Measurements from ENCODE around the gene CORO7. TPM values are rescaled to one million over a fixed set of nuclear protein-coding genes. Genes with fewer than 3 reads are reported as not detected.

The CORO7 gene
- total RNA-seq, 1 donor from 2014 or later: 30.9 TPM

GRCh38 chr16:4392382-4393239, 23.8 kb downstream of the CORO7 start:
- TF ChIP-seq POLR2AphosphoS5 (IDR thresholded peaks at IDR 0.05; ENCODE audit: insufficient read depth in 1 of 2, low read depth in 1 of 2): peak in 1 of 2 donors; percentile 66
- TF ChIP-seq POLR2A (IDR thresholded peaks at IDR 0.05): no peak
- no peak for TF ChIP-seq CTCF (IDR thresholded peaks at IDR 0.05)
- H3K4me3 ChIP-seq: peak overlapping the region in 1 of 2 donors; percentile 5
- peaks cover 22% of the 10 kb centered on the region for H3K4me1 ChIP-seq
- no peaks in the 10 kb centered on the region for H3K9me3 ChIP-seq
- H3K36me3 ChIP-seq: no peaks in the 10 kb centered on the region
- intact Hi-C loops (cut with DNase I): no loop called here
- H3K27ac ChIP-seq: peak overlapping the region; percentile 87
- no peak for DNase-seq (ENCODE audit: extremely low spot score in 2 of 2)
- no peaks in the 10 kb centered on the region for H3K27me3 ChIP-seq

- intact Hi-C loops (cut with DNase I): no loop called here
- H3K4me1 ChIP-seq: peaks cover 29% of the 10 kb centered on the region
- no peaks in the 10 kb centered on the region for H3K9me3 ChIP-seq
- no peaks in the 10 kb centered on the region for H3K36me3 ChIP-seq
- no peak overlapping the region for H3K4me3 ChIP-seq
- no peak for DNase-seq (ENCODE audit: extremely low spot score in 2 of 2)
- H3K27ac ChIP-seq: peak overlapping the region; percentile 87
- TF ChIP-seq POLR2AphosphoS5 (IDR thresholded peaks at IDR 0.05; ENCODE audit: insufficient read depth in 1 of 2, low read depth in 1 of 2) (no peak), CTCF (IDR thresholded peaks at IDR 0.05) (no peak), POLR2A (IDR thresholded peaks at IDR 0.05) (no peak)
- no peaks in the 10 kb centered on the region for H3K27me3 ChIP-seq
Observed at GRCh38 chr16:4391631-4392381, 24.6 kb downstream of the CORO7 start.

GRCh38 chr16:4390266-4391260, 25.8 kb downstream of the CORO7 start:
- Histone ChIP-seq H3K27me3 (no peaks in the 10 kb centered on the region), H3K36me3 (peaks cover 0 to 1% of the 10 kb centered on the region in 2 donors), H3K9me3 (no peaks in the 10 kb centered on the region), H3K4me3 (no peak overlapping the region), H3K4me1 (peaks cover 41% of the 10 kb centered on the region), H3K27ac (no peak overlapping the region)
- intact Hi-C loops (cut with DNase I): no loop called here
- TF ChIP-seq POLR2A (IDR thresholded peaks at IDR 0.05) (no peak), POLR2AphosphoS5 (IDR thresholded peaks at IDR 0.05; ENCODE audit: insufficient read depth in 1 of 2, low read depth in 1 of 2) (no peak), CTCF (IDR thresholded peaks at IDR 0.05) (no peak)
- DNase-seq (ENCODE audit: extremely low spot score in 2 of 2): no peak

- intact Hi-C loops (cut with DNase I): no loop called here
- H3K4me3 ChIP-seq: no peak overlapping the region
- TF ChIP-seq POLR2AphosphoS5 (IDR thresholded peaks at IDR 0.05; ENCODE audit: insufficient read depth in 1 of 2, low read depth in 1 of 2) (no peak), CTCF (IDR thresholded peaks at IDR 0.05) (no peak), POLR2A (IDR thresholded peaks at IDR 0.05) (no peak)
- DNase-seq (ENCODE audit: extremely low spot score in 2 of 2): no peak
- H3K27me3 ChIP-seq: no peaks in the 10 kb centered on the region
- H3K4me1 ChIP-seq: peaks cover 54% of the 10 kb centered on the region
- no peaks in the 10 kb centered on the region for H3K9me3 ChIP-seq
- peaks cover 0 to 4% of the 10 kb centered on the region in 2 donors for H3K36me3 ChIP-seq
- H3K27ac ChIP-seq: peak overlapping the region; percentile 51
Observed at GRCh38 chr16:4389051-4389955, 27.1 kb downstream of the CORO7 start.

Measured in vagina (tissue), 2 donors.